ENCODE data around the gene TROAP.
"Not testable (repeated sequence)": the region's sequence is repeated elsewhere in the genome, so short reads cannot be mapped to it uniquely, and the experiment has no call there.

The TROAP gene

GRCh38 chr12:49279706-49280159 lies 43.3 kb upstream of the TROAP start:
- no peak for TF ChIP-seq CTCF (conservative IDR thresholded peaks at IDR 0.05; ENCODE audit: low read depth, low read length)
- DNase-seq (ENCODE audit: low read depth) = no peak
- no peak overlapping the region for H3K4me3 ChIP-seq (ENCODE audit: low read depth, low read length)

DNA sequence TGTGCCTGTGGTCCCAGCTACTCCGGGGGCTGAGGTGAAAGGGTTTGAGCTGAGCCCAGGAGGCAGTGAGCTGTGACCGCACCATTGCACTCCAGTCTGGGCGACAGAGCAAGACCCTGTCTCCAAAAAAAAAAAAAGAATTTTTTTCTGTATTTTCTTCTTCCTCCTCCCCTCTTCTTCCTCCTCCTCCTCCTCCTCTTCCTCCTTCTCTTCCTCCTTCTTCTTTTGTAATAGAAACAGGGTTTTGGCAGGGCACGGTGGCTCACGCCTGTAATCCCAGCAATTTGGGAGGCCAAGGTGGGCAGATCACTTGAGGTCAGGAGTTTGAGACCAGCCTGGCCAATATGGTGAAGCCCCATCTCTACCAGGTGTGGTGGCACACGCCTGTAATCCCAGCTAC lies 42.5 kb upstream of the TROAP start:
- H3K4me3 ChIP-seq (ENCODE audit: low read depth, low read length); DNase-seq (ENCODE audit: low read depth): not testable (repeated sequence)

DNA sequence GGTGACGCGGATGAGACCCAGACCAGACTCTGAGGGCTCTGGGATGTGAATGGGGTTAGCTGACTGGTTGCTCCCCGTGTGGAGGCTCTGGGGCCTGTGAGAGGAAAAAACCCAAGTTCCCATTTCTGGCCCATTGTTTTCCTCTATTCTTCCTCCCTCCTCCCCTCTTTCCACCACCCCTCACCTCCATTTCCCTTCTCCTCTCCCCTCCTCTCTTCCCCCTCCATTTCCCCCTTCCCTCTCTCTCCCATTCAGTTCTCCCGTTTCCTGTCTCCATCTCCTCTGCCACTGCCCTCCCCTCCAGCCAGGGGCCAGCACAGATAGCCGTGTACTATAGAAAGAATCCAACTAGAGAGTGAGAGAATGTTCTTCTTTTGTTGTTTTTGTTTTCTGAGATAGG lies 40.8 kb upstream of the TROAP start:
- no peak overlapping the region for H3K4me3 ChIP-seq (ENCODE audit: low read depth, low read length)
- DNase-seq (ENCODE audit: low read depth) = no peak
- no peak for TF ChIP-seq CTCF (conservative IDR thresholded peaks at IDR 0.05; ENCODE audit: low read depth, low read length)

DNA sequence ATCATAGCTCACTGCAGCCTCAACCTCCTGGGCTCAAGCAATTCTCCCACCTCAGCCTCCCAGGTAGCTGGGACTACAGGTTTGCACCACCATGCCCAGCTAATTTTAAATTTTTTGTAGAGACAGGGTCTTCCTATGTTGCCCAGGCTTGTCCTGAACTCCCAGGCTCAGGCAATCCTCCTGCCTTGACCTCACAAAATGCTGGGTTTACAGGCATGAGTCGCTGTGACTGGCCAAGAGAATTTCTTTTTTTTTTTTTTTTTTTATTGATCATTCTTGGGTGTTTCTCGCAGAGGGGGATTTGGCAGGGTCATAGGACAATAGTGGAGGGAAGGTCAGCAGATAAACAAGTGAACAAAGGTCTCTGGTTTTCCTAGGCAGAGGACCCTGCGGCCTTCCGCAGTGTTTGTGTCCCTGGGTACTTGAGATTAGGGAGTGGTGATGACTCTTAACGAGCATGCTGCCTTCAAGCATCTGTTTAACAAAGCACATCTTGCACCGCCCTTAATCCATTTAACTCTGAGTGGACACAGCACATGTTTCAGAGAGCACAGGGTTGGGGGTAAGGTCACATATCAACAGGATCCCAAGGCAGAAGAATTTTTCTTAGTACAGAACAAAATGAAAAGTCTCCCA lies 40.2 kb upstream of the TROAP start:
- DNase-seq (ENCODE audit: low read depth); H3K4me3 ChIP-seq (ENCODE audit: low read depth, low read length): not testable (repeated sequence)

- no peak overlapping the region for H3K4me3 ChIP-seq (ENCODE audit: low read depth, low read length)
- DNase-seq (ENCODE audit: low read depth) = no peak
- peak; percentile 32 for TF ChIP-seq CTCF (conservative IDR thresholded peaks at IDR 0.05; ENCODE audit: low read depth, low read length)
Measured at GRCh38 chr12:49283541-49284429, 39.3 kb upstream of the TROAP start.

DNA sequence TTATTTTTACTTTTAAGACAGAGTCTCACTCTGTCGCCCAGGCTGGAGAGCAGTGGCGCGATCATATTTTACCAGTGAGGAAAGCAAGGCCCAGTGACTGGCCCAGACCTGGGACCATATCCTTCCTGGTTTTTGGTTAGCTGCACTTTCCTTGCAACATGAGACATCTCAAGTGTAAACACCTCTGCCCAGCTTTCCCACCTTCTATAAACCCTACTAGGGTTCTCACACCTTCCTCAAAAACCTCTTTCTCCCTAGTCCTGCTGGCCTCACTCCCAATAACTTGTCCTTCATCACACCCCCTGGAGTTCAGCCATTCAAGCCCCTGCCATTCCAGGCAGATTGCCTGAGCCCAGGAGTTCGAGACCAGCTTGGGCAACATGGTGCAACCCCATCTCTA lies 38.4 kb upstream of the TROAP start:
- no peak for DNase-seq (ENCODE audit: low read depth)
- no peak for TF ChIP-seq CTCF (conservative IDR thresholded peaks at IDR 0.05; ENCODE audit: low read depth, low read length)
- no peak overlapping the region for H3K4me3 ChIP-seq (ENCODE audit: low read depth, low read length)

DNA sequence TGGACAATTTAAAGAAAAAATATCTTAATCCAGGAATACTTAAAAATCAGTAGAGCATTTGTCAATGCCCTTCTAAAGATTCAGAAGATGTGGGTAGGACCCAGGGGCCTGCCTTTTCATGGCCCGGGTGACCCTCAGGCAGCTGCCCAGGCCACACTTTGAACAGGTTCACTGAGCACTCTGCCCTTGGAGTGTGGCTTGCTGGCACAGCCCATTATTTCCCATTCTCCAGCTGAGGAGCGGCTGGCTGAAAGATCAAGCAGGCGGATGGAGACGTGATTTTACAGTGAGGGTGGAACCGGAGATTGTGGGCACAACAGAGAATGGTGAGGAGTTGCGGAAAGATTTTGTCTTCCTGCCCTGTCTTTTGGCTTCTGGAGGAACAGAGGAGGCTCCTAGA lies 35.2 kb upstream of the TROAP start:
- no peak for TF ChIP-seq CTCF (conservative IDR thresholded peaks at IDR 0.05; ENCODE audit: low read depth, low read length)
- no peak overlapping the region for H3K4me3 ChIP-seq (ENCODE audit: low read depth, low read length)
- no peak for DNase-seq (ENCODE audit: low read depth)

DNA sequence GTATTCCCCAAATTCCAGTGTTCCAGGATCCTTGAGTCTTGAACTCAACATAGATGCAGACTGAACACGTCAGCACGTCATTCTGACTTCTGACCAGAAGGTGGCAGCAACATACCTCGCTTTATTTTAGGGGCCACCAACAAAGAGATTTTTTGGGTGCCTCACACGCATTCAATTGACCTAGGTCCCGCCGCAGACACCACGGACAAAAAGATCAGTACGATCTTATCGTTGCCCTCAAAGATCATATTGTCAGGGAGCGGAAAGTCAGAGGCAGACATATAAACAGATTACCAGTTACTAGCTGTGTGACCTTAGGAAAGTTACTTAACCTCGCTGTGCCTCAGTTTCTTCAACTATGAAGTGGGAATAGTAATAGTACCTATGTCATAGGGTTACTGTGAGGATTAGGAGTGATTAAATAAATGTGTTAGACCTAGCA lies 34.6 kb upstream of the TROAP start:
- peak; percentile 69 for DNase-seq (ENCODE audit: low read depth)
- TF ChIP-seq CTCF (conservative IDR thresholded peaks at IDR 0.05; ENCODE audit: low read depth, low read length) = peak; percentile 79
- no peak overlapping the region for H3K4me3 ChIP-seq (ENCODE audit: low read depth, low read length)

Measured in choroid plexus epithelial cell (primary cell).